Measurements from ENCODE around the gene VPS8. TPM values are rescaled to one million over a fixed set of nuclear protein-coding genes. Genes with fewer than 3 reads are reported as not detected.

The VPS8 gene
- total RNA-seq, 1 experiment from 2014 or later = 39.7 TPM

DNA sequence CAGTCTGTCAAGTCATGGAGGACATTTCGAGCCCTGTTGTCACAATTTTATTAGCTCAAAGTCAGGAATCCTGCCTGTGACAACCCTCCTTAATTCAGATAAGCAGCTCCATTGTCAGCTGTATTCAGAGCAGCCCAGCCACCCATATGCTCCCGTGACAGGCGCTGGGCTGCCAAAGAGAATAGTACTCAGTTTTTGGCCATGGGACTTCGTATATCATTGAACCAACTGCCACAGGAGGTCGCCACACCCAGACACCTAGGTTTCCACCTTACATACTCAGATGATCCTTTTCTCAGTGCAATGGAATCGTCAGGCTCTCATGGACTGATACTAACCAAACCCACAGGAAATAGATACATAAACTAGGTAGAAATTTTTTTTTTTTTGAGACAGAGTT lies 240.7 kb downstream of the VPS8 start:
- Histone ChIP-seq H3K79me2 (ENCODE audit: insufficient read depth, low read length) (no peaks in the 10 kb centered on the region), H3K79me1 (ENCODE audit: insufficient read depth, low read depth, low read length, poor library complexity, severe bottlenecking) (no peaks in the 10 kb centered on the region), H3K56ac (ENCODE audit: insufficient read length, low read depth, low read length) (no peak overlapping the region), H3K27ac (ENCODE audit: insufficient read length, low read depth, low read length) (no peak overlapping the region), H2AFZ (ENCODE audit: low read length) (no peak overlapping the region), H3T11ph (ENCODE audit: low read length) (no peak overlapping the region), H4K20me1 (ENCODE audit: control insufficient read depth, insufficient read depth, insufficient read length) (no peaks in the 10 kb centered on the region), H2BK5ac (ENCODE audit: insufficient read length, low read length) (no peak overlapping the region), H3K23me2 (ENCODE audit: insufficient read length, low read depth, low read length, poor library complexity, severe bottlenecking) (no peaks in the 10 kb centered on the region), H4K5ac (ENCODE audit: insufficient read length, low read depth, low read length) (no peak overlapping the region), H4K8ac (replicated peaks; ENCODE audit: insufficient read length, low read depth, low read length) (no peak overlapping the region), H3K9me3 (ENCODE audit: control insufficient read depth, low read depth, low read length) (no peaks in the 10 kb centered on the region), H2AK5ac (ENCODE audit: insufficient read length, low read length) (no peak overlapping the region), H3K4ac (ENCODE audit: low read depth, low read length) (no peak overlapping the region), H3K4me1 (ENCODE audit: insufficient read depth, low read length) (no peaks in the 10 kb centered on the region), H2BK15ac (ENCODE audit: low read depth, low read length) (no peak overlapping the region), H3K27me3 (ENCODE audit: insufficient read depth, low read length) (no peaks in the 10 kb centered on the region), H4K91ac (ENCODE audit: insufficient read length, low read depth, low read length) (no peak overlapping the region), H2BK120ac (ENCODE audit: low read depth, low read length, poor library complexity, severe bottlenecking) (no peak overlapping the region), H2BK12ac (ENCODE audit: insufficient read length, low read depth, low read length) (no peak overlapping the region), H3K14ac (ENCODE audit: insufficient read depth, low read length) (no peak overlapping the region), H3K23ac (ENCODE audit: insufficient read length, low read depth, low read length) (no peak overlapping the region), H3K18ac (ENCODE audit: insufficient read length, low read depth, low read length) (no peak overlapping the region), H3K4me2 (ENCODE audit: insufficient read depth, insufficient read length, low read length) (no peak overlapping the region), H3K9ac (ENCODE audit: extremely low read depth, insufficient read length, low read length) (no peak overlapping the region), H2BK20ac (ENCODE audit: low read depth, low read length, poor library complexity, severe bottlenecking) (no peak overlapping the region)
- WGBS (ENCODE audit: extremely low coverage, insufficient read length, low lambda C conversion rate) = no CpG with 5 or more reads among the region's 6 CpGs
- DNase-seq = no peak
- Mint-ChIP-seq H3K9me3 (peaks cover 7 to 8% of the 10 kb centered on the region in 2 experiments), H3K36me3 (ENCODE audit: insufficient read depth in 1 of 3, low read depth in 3 of 3) (peaks cover 13 to 55% (median 34%) of the 10 kb centered on the region in 3 experiments), H3K27me3 (ENCODE audit: low read depth) (no peaks in the 10 kb centered on the region), H3K27ac (peak overlapping the region in 1 of 3 experiments; percentile 61; a peak in 1 of 7 replicates), H3K4me3 (no peak overlapping the region), H3K4me1 (no peaks in the 10 kb centered on the region)
- TF ChIP-seq, protein P1, sequence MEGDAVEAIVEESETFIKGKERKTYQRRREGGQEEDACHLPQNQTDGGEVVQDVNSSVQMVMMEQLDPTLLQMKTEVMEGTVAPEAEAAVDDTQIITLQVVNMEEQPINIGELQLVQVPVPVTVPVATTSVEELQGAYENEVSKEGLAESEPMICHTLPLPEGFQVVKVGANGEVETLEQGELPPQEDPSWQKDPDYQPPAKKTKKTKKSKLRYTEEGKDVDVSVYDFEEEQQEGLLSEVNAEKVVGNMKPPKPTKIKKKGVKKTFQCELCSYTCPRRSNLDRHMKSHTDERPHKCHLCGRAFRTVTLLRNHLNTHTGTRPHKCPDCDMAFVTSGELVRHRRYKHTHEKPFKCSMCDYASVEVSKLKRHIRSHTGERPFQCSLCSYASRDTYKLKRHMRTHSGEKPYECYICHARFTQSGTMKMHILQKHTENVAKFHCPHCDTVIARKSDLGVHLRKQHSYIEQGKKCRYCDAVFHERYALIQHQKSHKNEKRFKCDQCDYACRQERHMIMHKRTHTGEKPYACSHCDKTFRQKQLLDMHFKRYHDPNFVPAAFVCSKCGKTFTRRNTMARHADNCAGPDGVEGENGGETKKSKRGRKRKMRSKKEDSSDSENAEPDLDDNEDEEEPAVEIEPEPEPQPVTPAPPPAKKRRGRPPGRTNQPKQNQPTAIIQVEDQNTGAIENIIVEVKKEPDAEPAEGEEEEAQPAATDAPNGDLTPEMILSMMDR (conservative IDR thresholded peaks at IDR 0.05) = peak; percentile 29; the same call in 2 of the 3 replicates
